GM12891 (cell line): ENCODE results near the gene BHLHA9.
"Not testable (repeated sequence)": the region's sequence is repeated elsewhere in the genome, so short reads cannot be mapped to it uniquely, and the experiment has no call there.

Source experiments
- DNase-seq: peaks from one replicate; pipeline ENCODE4 v3.0.0; 2011; ENCODE audit warnings: low spot score; ENCODE audit not compliant: insufficient read length
- FAIRE-seq: peaks from 2 replicates; lab custom pipeline; 2011; peaks lifted over from hg19 to GRCh38; lab: Jason Lieb, UNC
- PAX5 ChIP-seq: IDR thresholded peaks from 2 replicates; pipeline ENCODE4 v1.6.1; 2011; ENCODE audit warnings: low read length, moderate library complexity, mild to moderate bottlenecking; ENCODE audit not compliant: insufficient read depth, severe bottlenecking
- POLR2A ChIP-seq: IDR thresholded peaks from 2 replicates; pipeline ENCODE4 v1.6.1; 2011; ENCODE audit warnings: low read depth, low read length, control low read depth
- POLR2AphosphoS5 ChIP-seq: IDR thresholded peaks from 2 replicates; pipeline ENCODE4 v1.6.1; 2011; ENCODE audit warnings: low read depth, low read length, control low read depth
- POU2F2 ChIP-seq: IDR thresholded peaks from 2 replicates; pipeline ENCODE4 v1.6.1; 2011; ENCODE audit warnings: low read depth, mild to moderate bottlenecking, control low read depth, low read length, moderate library complexity
- SPI1 ChIP-seq: IDR thresholded peaks from 2 replicates; pipeline ENCODE4 v1.6.1; 2011; ENCODE audit warnings: low read depth, low read length, control low read depth
- TAF1 ChIP-seq: IDR thresholded peaks from 2 replicates; pipeline ENCODE4 v1.6.1; 2011; ENCODE audit warnings: low read depth, low read length, control low read depth

Gene BHLHA9

DNA sequence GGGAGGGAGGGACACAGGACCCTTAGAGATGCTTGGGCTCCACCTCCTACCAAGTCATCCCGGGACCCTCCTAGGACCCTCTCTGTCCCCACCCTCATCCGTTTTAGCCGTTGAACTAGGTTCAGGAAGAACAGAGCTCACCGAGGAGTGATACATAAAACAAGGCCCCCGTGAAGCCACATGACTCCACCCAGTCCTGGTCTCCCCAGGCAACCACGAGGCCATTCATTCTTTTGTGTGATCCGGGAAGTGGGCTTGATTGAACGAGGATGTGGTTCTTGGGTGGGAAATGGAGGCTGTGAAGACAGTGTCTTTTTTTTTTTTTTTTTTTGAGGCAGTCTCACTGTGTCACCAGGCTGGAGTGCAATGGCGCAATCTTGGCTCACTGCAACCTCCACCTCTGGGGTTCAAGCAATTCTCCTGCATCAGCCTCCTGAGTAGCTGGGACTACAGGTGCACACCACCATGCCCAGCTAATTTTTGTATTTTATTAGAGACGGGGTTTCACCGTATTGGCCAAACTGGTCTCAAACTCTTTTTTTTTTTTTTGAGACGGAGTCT, 24.0 kb downstream of the BHLHA9 start:
- DNase-seq, result no peak
- TF ChIP-seq TAF1, result no peak
- no peak for TF ChIP-seq POLR2AphosphoS5
- TF ChIP-seq POU2F2, result no peak
- TF ChIP-seq SPI1, result no peak
- TF ChIP-seq POLR2A, result no peak
- no peak for TF ChIP-seq PAX5
- FAIRE-seq, result no peak

DNA sequence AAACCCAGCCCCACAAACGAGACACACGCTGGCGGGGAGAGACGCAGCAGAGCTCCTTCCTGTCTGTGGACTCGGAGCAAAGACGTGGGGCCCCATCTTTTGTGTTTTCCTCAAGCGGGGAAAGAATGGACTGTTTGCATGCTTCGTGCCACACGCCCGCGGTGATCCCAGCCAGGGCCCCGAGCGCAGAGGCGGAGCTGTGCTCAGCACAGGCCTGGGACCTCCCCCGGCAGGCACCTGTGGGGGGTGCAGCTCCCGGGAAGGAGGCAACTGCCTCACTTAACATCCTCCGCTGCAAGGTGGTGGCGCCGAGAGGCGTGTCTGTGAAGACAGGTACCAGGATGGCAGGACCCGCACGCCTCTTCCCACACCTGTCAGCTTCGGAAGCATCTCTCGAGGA, 28.4 kb downstream of the BHLHA9 start:
- TF ChIP-seq TAF1, result no peak
- no peak for TF ChIP-seq PAX5
- TF ChIP-seq POLR2A, result no peak
- TF ChIP-seq POU2F2, result no peak
- TF ChIP-seq POLR2AphosphoS5, result no peak
- no peak for TF ChIP-seq SPI1
- DNase-seq, result no peak
- FAIRE-seq, result no peak

DNA sequence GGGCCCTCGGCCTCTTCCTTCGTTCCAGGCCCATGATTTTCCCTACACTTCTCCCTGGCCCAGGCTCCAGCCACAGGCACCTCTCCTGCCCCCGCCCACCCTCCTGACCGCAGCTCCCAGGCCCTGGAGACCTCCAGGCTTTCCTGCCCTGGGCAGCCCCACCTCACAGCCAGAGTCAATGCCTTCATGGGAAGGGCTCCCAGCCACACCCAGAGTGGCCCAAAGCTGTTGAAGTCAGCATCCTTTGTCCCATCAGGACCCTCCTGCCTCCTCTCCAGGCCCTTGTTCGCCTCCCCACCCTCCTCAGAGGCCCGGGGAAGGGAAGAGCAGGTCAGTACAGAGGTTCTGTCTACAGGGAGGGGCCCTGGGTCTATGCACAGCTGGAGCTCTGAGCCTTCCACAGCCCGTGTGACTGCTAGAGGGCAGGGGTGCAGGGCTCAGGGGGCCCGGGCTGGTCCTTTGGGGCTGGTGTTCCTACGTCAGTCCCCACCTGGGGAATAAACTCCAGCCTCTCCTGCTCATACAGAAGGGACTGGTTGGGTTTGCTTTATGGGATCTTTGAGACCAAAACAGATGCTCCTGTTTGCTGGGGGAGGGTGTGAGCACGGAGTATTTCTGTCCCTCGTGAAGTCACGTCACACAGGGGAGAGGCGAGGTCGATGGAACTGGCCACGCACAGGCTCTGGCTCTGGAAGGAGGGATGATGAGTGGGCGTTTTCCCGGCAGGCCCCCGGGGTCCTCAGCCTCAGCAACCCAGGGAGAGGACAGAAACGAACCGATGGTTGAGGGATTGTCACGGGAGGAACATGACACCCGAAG, 29.5 kb downstream of the BHLHA9 start:
- TF ChIP-seq PAX5 (no peak), POU2F2 (no peak), POLR2AphosphoS5 (no peak), SPI1 (no peak), POLR2A (no peak), TAF1 (no peak)
- DNase-seq, result no peak
- no peak for FAIRE-seq

DNA sequence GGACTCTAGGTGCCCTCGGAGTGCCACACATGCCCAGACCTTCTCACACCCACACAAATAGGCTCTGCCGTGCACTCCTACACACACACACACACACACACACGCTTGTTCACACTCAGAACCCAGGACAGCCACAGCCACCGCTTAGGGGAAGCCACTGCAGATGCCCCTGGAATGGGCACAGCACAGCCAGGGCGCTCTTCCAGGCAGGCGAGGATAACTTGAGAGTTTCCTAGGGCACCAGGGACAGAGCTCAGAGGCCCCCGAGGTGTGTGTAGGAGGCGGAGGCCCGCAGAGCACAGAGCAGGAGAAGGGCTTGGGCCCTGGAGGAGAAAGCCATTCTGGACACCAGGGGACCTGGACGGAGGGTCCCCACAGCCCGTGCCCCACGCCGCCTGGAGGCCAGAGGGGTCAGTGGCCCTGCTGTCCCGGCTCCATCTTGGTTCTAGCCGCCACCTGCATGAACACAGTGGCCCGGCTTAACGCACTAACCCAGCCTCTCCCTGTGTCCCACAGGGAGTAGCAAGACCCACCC, 30.2 kb downstream of the BHLHA9 start:
- no peak for FAIRE-seq
- no peak for DNase-seq
- TF ChIP-seq POU2F2 (no peak), PAX5 (no peak), TAF1 (no peak), POLR2AphosphoS5 (no peak), POLR2A (no peak), SPI1 (no peak)

DNA sequence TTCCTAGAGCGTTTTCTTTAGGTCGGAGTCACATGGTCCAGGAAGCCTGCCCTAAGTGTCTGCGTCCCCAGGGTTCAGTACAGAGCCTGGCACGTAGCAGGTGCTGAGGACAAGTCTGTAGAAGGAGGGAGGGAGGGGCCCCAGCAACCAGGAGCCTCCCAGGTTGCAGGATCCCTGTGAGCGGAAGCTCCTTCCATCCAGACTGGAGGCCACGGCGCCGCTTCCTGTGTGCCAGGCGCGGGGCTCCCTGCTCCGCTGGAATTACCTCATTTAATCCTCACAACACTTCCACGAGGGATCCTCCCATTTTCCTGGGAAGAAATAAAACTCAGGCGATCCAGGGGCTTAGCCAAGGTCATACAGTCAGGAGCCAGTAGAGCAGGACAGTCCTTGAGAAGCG, 31.3 kb downstream of the BHLHA9 start:
- DNase-seq (no peak), FAIRE-seq (no peak)
- no peak for TF ChIP-seq PAX5
- no peak for TF ChIP-seq SPI1
- TF ChIP-seq POU2F2, result no peak
- no peak for TF ChIP-seq POLR2A
- TF ChIP-seq POLR2AphosphoS5, result no peak
- no peak for TF ChIP-seq TAF1

DNA sequence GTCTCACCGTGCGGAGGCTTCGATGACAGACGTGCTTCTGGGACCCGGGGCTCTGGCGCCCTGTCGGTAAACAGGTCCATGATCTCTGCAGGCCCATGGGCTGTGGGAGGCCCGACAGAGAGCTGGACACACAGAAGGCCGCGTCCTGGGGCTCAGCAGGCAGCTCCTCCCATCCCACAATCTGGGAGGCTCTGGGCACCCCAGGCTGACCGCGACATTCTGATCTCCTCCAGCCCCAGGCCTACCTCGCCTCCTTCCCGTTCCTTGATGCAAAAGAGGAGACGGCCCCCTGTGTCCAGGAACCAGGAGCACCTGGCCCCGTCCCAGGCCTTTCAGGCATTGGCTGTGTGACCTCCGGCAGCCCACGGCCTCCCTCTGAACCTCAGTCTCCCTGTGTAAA, 32.5 kb downstream of the BHLHA9 start:
- TF ChIP-seq POLR2AphosphoS5 (no peak), PAX5 (no peak), TAF1 (no peak), SPI1 (no peak), POLR2A (no peak), POU2F2 (no peak)
- no peak for FAIRE-seq
- no peak for DNase-seq

DNA sequence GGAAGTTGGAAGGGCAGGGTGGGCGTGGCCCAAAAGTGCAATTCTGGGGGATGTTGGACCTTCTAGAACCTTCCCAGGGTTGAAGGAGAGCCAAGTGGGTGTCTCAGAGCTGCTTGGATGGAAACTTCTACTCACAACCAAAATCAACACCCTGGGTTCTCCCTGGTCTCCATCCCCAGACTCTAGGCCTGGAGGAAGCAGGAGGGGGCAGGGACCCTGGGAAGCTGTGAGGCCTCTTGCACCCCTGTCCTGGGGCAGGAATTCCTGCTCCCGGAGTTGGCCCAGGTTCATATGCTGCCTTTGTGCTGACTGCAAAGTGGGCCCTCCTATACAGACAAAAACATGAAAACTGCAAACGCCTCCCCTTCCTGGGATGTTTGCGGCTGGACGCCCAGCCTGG, 34.3 kb downstream of the BHLHA9 start:
- FAIRE-seq, result no peak
- TF ChIP-seq TAF1 (no peak), POLR2AphosphoS5 (no peak), POU2F2 (no peak), POLR2A (no peak), PAX5 (no peak), SPI1 (no peak)

DNA sequence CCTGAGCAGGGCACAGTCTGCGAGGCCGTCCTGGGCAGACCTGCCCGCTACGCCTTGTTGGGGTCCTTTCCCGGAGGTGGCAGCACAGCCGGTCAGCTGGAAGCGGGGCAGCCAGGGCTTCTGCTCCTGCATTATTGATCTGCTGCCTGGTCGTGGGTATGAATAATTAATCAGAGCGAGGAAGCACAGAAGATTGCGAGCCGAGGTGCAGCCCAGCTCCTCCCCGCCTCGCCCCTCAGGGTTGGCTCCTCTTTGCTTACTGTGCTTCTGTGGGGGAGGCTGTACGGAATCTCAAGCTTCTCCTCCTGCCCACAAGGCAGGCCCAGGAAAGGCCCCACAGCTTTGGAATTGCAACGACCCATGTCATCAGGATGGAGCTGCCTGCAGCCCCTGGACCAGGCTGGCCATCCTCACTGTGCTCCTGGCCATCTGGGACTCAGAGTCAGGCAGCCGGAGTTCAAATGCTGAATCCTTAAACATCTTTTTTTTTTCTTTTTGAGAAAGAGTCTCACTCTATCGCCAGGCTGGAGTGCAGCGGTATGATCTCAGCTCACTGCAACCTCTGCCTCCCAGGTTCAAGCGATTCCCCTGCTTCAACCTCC, 34.8 kb downstream of the BHLHA9 start:
- no peak for TF ChIP-seq PAX5
- TF ChIP-seq SPI1, result no peak
- TF ChIP-seq POU2F2, result no peak
- no peak for FAIRE-seq
- DNase-seq, result no peak

More for the DNA sequence above, 34.3 kb downstream of the BHLHA9 start:
- DNase-seq, result no peak

DNA sequence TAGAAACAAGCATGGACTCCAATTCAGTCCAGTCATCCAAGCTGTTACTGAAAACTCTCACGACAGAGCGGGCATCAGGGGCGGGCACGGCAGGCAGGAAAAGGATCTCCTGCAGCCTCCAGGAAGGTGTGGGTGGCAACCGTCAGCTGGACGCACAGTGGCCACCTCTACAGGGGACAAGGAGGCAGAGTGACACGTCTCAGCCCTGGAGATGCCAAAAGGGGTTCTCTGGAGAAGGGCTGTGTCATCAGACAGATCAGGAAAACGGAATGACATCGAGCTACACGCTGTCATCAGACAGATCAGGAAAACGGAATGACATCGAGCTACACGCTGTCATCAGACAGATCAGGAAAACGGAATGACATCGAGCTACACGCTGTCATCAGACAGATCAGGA, 37.6 kb downstream of the BHLHA9 start:
- not testable (repeated sequence) for DNase-seq

DNA sequence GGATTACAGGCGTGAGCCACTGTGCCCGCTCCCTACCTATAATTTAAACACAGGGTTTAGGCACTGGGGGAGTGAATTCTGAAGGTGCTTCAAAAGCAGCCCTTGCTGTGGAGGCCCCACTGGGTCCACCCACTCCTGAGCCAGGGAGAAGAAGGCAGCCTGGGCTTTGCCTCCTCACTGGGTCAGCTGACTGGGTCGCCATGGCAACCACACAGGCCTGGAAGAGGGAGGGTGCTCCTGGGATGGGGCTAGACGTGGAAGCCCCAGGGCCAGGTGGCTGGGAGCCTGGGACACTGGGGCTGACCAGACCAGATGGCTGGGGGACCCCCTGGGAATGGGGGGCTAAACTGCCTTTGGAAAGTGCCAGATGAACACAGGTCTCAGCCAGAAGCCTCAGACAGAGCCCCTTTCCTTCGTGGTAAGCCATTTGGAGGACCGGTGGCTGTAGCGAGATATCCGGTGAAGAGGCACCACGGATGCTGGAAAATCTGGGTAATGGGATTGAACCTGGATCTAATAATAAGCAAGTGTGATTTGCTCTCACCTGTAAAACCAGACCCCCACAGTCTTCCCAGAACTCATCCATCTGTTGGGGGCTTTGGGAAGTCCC, 42.1 kb downstream of the BHLHA9 start:
- DNase-seq (no peak), FAIRE-seq (no peak)
- no peak for TF ChIP-seq SPI1
- TF ChIP-seq PAX5, result no peak
- TF ChIP-seq POU2F2, result no peak
- TF ChIP-seq TAF1, result no peak
- no peak for TF ChIP-seq POLR2AphosphoS5
- TF ChIP-seq POLR2A, result no peak

More for the DNA sequence above, 37.6 kb downstream of the BHLHA9 start:
- not testable (repeated sequence) for FAIRE-seq
